Left kidney (tissue), 2 donors: ENCODE data around the gene HSPB6. TPM values are rescaled to one million over a fixed set of nuclear protein-coding genes. Genes with fewer than 3 reads are reported as not detected.
"Not testable (repeated sequence)": the region's sequence is repeated elsewhere in the genome, so short reads cannot be mapped to it uniquely, and the experiment has no call there.

Source experiments
- DNase-seq: peaks from one replicate; pipeline ENCODE4 v3.0.0-alpha.2; 2013
- polyA plus RNA-seq: library from polyadenylated mRNA; unstranded; fragments of 120-200 nt; gene quantifications from one replicate; pipeline ENCODE4 v1.2.1, GENCODE V29; 2013; ENCODE audit not compliant: insufficient read length

The HSPB6 gene
- polyA plus RNA-seq, 1 donor: 19.7 TPM

DNA sequence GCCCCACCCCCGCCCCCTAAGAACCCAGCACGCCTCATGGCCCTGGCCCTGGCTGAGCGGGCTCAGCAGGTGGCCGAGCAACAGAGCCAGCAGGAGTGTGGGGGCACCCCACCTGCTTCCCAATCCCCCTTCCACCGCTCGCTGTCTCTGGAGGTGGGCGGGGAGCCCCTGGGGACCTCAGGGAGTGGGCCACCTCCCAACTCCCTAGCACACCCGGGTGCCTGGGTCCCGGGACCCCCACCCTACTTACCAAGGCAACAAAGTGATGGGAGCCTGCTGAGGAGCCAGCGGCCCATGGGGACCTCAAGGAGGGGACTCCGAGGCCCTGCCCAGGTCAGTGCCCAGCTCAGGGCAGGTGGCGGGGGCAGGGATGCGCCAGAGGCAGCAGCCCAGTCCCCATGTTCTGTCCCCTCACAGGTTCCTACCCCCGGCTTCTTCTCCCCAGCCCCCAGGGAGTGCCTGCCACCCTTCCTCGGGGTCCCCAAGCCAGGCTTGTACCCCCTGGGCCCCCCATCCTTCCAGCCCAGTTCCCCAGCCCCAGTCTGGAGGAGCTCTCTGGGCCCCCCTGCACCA lies 30.5 kb upstream of the HSPB6 start:
- no peak for DNase-seq

DNA sequence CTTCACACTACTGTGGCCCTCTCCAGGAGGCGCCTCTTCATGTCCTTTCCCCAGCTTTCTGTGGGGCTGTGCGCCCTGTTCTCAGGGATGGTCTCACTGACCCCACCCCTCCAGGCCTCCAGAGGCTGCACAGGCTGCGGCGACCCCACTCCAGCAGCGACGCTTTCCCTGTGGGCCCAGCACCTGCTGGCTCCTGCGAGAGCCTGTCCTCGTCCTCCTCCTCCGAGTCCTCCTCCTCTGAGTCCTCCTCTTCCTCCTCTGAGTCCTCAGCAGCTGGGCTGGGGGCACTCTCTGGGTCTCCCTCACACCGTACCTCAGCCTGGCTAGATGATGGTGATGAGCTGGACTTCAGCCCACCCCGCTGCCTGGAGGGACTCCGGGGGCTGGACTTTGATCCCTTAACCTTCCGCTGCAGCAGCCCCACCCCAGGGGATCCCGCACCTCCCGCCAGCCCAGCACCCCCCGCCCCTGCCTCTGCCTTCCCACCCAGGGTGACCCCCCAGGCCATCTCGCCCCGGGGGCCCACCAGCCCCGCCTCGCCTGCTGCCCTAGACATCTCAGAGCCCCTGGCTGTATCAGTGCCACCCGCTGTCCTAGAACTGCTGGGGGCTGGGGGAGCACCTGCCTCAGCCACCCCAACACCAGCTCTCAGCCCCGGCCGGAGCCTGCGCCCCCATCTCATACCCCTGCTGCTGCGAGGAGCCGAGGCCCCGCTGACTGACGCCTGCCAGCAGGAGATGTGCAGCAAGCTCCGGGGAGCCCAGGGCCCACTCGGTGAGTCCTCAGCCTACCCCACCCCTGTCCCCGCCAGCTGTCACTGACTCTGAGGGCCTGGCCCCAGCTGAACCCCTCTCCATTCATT lies 29.7 kb upstream of the HSPB6 start:
- DNase-seq: no peak

DNA sequence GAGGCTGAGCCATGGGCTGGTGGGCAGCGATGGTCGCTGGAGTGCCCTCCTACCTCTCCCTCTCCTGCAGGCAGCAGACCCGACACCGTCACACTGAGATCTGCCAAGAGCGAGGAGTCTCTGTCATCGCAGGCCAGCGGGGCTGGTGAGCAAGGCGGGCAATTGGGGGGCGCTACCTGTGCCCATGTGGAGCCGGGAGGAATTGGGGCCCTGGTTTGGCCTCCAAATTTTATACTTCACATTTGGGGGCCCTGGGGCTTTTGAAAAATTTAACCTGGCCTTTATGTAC lies 28.5 kb upstream of the HSPB6 start:
- no peak for DNase-seq

DNA sequence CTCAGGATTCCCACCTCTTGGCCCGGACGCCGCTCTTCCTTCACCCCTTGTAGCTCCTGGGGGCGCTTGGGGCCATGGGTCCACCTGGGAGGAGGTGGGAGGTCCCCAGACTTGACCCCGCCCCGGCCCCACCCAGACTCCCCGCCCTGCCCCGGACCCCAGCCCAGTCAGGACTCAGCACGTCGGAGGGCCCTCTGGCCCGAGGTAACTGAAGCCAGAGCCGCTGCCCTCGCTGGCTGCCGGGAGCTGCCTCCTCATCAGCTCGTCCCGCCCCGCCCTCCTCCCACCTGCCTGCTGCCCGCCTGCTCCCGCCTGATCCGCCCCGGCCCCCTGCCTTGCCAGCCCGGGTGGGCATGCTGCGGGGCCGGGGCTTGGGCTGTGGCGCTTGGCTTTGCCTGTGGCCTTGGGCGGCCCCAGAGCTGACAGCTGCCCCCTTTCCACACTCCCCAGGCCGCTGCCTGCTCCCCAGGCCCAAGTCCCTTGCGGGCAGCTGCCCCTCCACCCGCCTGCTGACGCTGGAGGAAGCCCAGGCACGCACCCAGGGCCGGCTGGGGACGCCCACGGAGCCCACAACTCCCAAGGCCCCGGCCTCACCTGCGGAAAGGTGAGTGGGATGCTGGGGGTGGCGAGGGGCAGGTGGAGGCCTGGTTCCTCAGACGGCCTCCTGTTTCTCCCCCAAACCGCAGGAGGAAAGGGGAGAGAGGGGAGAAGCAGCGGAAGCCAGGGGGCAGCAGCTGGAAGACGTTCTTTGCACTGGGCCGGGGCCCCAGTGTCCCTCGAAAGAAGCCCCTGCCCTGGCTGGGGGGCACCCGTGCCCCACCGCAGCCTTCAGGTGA lies 27.9 kb upstream of the HSPB6 start:
- no peak for DNase-seq

DNA sequence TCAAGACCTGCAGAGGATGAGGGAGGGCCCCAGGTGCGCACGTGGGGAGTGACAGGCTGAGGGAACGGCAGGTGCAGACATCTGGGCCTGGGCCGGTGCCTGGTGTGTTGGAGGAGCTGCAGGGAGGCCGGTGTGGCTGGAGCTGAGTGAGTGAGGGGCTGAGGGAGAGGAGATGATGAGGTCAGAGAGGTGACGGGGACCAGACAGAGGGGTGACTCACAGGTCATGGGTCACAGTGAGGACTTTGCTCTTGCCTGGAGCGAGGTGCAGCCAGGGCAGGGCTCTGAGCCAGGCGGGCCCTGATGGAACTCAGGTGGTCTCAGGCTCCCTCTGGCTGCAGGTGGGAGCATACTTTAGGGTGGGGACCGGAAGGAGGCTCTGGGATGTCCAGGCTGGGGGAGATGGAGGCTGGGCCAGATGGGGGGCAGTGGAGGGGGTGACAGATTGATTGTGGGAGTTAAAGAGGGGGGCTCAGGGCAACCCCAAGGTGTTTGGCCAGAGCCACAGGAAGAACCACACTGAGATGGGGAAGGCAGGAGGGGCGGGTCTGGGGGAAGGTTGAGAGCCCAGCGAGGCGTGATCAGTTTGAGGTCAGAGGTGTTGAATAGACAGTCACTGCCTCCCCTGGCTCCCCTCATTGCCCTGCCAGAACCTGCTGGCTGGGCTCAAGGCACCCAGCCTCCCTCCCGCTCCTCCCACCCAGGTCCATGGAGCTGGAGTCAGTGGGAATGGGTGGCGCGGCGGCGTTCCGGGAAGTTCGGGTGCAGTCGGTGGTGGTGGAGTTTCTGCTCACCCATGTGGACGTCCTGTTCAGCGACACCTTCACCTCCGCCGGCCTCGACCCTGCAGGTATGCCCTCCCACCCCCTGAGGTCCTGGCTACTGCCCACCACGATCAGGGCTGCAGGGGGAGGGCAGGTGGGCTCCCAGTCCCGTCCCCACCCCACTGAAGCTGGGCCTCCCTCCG lies 26.9 kb upstream of the HSPB6 start:
- no peak for DNase-seq

DNA sequence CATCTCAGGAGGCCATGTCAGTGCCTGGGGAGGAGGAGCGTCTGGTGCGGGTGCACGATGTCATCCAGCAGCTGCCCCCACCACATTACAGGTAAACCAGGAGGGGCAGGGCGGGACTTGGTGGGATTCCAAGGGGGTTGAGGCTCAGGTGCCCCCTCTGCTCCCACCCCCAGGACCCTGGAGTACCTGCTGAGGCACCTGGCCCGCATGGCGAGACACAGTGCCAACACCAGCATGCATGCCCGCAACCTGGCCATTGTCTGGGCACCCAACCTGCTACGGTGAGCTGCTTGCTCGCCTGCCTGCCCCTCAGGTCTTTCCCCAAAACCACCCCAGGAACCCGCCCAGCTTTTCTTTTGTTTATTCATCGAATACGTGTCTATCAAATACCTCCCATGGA lies 25.8 kb upstream of the HSPB6 start:
- DNase-seq: no peak

DNA sequence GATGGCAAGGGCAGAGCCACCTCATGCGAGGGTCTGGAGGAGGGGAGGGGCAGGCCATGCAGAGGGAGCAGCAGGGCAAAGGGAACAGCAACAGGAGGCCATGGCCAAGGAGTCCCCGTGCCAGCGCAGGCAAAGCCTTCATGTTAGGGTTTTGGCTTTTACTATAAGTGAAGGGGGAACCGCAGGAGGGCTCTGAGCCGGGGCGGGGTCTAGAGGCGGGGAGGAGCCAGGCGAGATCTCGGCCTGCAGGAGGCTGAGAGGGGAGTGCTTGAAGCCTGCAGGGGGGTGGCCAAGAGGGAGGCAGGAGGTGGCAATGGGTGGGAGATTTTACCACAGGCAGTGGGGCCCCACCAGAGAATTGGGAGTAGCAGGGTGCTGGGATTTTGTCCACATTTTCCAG lies 24.8 kb upstream of the HSPB6 start:
- DNase-seq: no peak

DNA sequence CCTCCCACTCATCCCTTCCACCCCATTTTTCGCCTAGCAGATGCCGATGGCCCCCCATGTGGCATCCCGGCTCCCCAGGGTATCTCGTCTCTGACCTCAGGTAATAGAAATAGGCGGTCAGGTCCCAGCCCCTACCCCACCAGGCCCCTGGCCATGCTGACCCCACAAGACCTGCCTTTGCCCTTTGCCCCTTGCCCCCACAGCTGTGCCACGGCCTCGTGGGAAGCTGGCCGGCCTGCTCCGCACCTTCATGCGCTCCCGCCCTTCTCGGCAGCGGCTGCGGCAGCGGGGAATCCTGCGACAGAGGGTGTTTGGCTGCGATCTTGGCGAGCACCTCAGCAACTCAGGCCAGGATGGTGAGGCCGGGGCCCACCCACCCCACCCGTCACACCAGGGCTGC lies 23.9 kb upstream of the HSPB6 start:
- DNase-seq: no peak

DNA sequence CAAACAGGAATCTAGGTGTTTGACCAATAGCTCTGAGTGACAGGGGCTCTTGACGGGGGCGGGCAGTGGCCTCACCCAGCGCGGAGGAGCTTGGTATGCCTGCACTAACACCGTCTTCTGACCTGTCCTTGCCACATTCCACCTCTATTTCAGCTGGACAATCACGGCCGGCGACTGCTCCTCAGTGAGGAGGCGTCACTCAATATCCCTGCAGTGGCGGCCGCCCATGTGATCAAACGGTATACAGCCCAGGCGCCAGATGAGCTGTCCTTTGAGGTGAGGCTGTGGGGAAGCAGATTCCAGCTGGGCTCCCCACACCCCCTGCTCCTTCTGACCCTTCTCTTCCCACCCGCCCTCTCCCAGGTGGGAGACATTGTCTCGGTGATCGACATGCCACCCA lies 23.2 kb upstream of the HSPB6 start:
- no peak for DNase-seq

DNA sequence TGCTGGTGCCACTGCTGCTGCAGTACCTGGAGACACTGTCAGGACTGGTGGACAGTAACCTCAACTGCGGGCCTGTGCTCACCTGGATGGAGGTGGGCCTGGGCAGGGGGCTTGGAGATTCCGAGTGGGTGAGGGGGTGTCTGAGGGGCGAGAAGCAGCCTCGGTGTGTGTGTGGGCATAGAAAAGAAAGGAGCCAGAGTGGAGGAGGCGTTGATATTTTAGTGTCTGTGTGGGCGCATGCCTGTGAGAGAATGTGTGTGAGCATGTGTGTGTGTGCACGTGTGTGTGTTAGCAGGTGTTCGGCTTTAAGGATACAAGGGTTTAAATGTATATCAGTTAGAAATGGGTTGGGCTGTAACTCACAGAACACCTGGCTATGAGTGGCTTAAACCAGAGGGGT lies 22.2 kb upstream of the HSPB6 start:
- DNase-seq: no peak

DNA sequence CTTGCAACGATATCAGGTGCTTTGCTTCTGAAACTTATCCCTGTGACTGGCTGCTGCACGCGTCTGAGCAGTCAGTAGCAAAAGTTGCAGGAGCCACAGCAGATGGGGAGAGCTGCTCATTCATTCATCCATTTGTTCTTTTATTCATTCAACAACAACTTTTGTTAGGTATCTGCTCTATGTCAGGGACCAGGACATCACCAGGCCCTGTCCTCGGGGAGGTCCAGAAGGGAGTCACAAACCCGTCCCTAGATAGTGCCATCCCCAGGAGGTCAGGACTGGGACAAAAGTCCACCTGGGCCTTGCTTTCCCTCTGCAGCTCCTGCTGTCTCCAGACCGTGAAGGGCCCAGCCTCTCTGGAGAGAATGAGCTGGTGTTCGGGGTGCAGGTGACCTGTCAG lies 21.1 kb upstream of the HSPB6 start:
- DNase-seq: no peak

DNA sequence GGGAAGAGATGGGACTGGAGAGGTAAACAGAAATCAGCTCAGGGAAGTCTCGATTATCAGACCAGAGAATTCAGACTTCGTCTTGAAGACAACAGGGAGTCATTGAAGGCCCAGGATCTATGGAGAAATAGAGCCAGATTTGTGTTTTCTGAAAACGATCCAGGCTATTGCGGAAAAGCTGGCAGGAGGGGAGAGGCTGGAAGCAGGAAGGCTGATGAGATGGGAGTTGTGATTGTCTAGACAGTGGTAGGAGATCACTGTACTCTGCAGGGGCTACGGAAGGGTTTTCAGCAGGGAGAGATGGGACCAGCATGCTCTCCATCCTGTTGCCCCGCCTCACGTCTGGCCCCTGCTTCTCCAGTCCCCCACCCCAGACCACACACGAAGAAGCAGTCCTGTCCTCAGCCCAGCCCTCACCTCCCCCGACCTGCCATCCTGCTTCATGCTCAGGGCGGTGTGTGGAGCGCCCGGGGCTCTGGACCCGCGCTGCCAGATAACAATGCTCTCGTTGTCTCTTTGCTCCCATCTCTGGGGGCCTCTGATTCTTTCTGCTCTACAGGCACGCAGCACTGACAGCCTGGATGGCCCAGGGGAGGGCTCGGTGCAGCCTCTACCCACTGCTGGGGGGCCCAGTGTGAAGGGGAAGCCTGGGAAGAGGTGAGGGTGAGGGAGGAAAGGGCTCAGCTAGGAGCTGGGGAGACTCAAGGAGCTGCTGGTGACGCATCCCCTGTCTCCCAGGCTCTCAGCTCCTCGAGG lies 20.4 kb upstream of the HSPB6 start:
- DNase-seq: no peak

DNA sequence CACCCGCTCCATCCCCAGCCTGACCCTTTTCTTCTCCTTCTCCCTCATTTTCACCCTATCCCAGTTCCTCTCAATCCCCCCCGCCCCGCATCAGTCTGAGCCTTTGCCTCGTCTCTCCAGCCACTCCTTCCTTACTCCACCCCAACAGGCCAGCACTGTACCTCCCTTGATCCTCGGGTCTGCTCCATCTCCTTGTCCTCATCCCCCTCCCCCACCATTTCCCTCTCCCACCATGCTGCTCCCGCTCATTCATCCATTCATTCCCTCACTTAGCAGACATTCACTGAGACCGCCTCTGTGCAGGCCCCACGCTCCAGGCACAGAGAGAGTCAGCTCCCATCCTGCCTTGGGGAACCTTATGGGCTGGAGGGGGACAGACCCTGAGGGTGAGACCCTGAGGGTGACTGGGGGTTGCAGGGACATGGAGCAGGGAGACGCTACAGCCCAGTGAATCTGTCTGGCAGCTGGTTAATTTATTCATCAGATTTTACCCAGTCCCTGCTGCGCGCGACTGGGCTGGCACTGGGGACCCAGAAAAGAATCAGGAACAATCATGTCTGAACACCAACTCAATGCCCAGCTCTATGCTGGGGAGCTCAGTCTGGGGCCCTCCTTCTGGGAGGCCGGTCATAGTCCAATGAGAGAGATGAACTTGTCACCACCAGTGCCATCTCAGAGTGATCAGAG lies 19.4 kb upstream of the HSPB6 start:
- no peak for DNase-seq

DNA sequence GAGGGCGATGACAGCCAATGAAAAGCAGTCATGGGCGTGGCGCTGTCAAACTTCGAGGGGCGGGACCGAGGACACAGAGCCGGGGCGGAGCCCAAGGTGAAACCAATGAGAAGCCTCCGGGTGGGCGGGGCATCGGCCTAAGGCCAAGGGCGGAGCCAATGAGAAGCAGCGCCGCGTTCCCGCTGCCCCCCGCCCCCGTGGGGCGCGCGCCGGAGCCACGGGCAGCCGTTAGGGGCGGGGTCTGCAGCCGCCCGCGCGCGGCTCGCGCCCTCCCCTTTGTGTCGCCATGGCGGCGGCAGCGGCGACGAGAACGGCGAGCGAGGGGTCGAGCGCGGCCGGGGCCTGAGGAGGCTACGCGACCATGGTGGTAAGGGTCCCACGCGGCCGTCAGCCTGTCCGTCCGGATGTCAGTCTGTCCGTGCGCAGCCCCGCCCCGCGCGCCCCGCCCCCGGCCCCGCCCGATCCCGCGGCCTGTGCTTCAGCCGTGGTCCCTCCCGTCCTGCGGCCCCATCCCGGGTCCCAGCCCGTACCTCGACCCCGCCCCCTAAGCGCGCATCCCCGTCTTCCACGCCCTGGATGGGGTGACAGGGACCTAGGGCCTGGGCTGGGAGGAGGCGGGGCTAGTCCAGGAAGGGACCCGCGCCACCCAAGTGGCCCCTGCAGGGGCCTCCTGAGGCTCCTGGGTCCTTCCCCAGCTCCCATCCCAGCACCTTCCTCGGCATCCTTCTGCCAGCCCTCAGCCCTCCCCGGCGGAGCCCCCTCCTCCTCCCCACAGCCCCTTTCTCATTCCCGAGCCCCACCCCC lies 18.7 kb upstream of the HSPB6 start, which contains the start of gene ARHGAP33:
TSS of gene ARHGAP33 (plus strand) at position 267 of the 804 bp plus-strand sequence. CDS start at position 362, 95 bp downstream.
- DNase-seq: peak; percentile 99

DNA sequence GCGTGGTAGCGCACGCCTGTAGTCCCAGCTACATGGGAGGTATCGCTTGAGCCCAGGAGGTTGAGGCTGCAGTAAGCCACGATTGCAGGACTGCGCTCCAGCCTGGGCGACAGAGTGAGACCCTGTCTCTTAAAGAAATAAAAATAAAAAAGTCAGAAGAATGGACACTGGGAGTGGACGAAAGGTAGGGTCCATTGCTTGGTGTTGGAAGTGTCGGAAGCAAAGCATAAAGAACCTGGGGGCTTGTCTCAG lies 18.1 kb upstream of the HSPB6 start:
- no peak for DNase-seq

DNA sequence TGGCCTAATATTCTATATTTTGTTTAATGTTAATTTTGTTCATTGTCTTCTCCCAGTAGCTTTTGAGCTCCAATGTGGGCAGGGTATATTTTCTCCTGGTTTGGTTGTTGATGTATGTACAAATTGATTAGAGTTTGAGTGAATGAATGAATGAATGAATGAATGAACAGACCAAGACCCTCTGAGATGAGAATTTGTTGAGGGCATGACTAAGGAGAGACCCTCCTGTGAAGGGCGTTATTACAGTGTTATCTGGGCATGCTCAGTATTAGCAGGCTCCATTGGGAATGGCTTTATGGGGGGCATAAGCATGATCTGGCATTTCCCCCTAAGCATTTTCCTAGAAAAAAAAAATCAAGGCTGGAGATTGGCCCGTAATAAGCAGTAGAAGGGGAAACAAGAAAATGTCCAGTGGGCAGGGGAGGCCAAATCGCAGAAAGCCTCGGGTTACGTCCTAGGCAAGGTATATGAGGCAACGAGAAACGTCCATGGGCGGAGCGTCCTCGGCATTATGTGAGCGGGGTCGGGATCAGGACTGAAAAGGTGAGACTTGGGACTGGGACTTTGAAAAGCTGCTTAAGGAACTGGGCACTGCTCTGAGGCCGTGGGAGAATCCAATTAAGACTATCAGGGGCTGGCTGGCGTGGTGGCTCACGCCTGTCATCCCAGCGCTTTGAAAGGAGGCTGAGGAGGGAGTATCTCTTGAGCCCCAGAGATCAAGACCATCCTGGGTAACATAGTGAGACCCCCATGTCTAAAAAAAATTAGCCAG lies 17.6 kb upstream of the HSPB6 start:
- DNase-seq: no peak

DNA sequence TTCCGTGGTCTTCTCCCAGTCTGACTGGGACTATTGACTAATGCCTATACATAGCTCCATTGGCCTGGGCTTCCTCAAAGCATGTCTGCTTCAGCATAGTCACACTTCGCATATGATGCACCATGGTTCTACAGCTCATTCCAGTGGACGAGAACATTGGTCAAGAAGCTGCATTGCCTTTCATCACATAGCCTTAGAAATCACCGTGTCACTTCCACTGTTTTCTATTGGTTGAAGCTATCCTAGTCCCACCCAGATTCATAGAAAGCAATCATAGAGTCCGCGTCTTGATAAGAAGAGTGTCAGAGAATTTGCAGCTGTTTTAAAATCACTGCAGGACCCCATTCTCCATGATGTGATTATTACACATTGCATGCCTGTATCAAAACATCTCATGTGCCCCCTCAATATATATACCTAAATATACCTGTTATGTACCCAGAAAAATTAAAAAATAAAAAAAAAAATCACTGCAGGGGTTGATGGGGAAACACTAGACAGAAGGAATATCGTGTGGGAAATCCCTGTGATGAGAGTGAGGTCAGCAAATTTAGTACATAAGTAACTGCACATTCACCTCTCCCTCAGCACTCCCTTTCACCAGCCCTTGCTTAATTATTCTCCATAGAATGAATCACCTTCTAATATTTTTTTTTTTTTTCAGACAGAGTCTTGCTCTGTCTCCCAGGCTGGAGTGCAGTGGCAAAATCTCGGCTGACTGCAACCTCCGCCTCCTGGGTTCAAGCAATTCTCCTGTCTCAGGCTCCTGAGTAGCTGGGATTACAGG lies 16.4 kb upstream of the HSPB6 start:
- DNase-seq: no peak

DNA sequence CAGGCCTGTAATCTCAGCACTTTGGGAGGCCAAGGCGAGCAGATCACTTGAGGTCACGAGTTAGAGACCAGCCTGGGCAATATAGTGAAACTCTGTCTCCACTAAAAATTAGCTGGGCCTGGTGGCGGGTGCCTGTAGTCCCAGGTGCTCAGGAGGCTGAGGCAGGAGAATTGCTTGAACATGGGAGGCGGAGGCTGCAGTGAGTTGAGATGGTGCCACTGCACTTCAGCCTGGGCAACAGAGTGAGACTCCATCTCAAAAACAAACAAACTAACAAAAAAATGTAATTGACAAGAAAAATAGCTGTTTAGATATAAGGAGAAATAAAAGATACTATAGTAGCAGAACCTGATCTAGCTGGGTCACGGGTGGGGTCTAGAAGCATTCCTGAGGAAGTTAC lies 15.5 kb upstream of the HSPB6 start:
- DNase-seq: not testable (repeated sequence)

DNA sequence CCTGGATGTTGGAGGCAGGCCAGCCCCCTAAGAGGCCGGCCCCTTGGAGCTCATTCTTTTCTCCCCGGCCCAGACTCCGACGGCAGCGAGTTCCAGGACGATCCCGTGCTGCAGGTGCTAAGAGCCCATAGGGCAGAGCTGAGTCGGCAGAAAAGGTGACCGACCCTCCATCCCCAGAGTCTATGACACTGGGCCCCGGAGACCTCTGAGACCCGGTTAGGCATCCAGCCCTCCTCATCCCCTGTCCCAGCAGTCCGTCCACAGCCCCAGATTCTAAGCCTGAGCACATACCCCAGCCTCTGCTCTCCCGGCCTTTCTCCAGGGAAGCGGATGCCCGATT lies 11.2 kb upstream of the HSPB6 start:
- no peak for DNase-seq
